Stimulated activated CD8-positive, alpha-beta memory T cell treated with anti-CD3 and anti-CD28 coated beads, Interleukin-7, amount 100 ng/mL, for 48 hours (primary cell): ENCODE results near the gene EPB41L2.
"Not testable (repeated sequence)": the region's sequence is repeated elsewhere in the genome, so short reads cannot be mapped to it uniquely, and the experiment has no call there.

Source experiments
- DNase-seq, 2 donors: peaks; one replicate each; pipeline ENCODE4 v3.0.0-alpha.2; 2020; ENCODE audit warnings: low read depth in 1 of 2; ENCODE audit errors: extremely low read depth in 1 of 2

EPB41L2 gene

GRCh38 chr6:130958468-130958867, 104.6 kb downstream of the EPB41L2 start:
- no peak for DNase-seq

- no peak for DNase-seq
Observed at GRCh38 chr6:130955755-130956154, 107.3 kb downstream of the EPB41L2 start.

- no peak for DNase-seq
Observed at GRCh38 chr6:130949553-130949952, 113.5 kb downstream of the EPB41L2 start.

GRCh38 chr6:130947464-130947863, 115.6 kb downstream of the EPB41L2 start:
- no peak for DNase-seq

DNA sequence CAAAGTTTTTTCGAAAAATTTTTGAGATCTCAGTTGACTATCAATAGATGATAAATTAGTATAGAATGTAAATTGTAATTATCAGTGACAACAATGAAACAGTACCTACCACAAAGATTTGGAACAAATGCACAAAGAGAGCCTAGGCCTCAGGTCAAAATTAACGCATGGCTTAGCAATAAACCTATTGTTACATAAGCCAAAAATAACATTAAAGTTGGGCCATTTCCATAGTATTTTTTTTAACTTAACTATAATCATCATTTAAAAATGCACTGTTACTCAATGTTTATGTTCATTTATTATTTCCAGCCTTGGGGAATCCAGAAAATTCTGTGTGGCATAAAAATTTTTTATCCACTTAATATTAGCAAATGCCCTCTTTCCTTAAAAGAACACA, 117.0 kb downstream of the EPB41L2 start:
- DNase-seq, result no peak

GRCh38 chr6:130945401-130945919, 117.6 kb downstream of the EPB41L2 start:
- DNase-seq, result no peak

DNA sequence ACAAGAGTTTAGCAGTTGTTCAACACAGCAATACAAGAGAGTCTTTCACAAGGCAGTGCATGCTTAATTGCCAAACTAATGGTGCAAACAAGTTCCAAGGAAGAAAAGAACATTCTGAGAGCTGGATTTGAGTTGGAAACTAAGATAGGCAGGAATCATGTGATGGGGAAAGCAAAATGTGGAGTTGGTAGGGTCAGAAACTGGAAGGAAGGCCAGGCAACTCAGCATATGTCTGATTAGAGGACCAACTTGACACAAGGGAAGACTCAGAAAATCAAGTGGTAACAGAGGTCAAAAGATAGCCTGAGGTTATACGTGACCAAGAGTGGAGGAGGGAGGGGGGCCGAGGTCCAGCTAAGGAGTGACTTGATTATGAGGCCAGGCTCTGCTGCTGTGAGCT, 118.6 kb downstream of the EPB41L2 start:
- no peak for DNase-seq

GRCh38 chr6:130943738-130944137, 119.3 kb downstream of the EPB41L2 start:
- DNase-seq, result no peak

- DNase-seq, result not testable (repeated sequence)
Observed at GRCh38 chr6:130942752-130943151, 120.3 kb downstream of the EPB41L2 start.

GRCh38 chr6:130937942-130938604, 125.0 kb downstream of the EPB41L2 start:
- DNase-seq, result no peak

DNA sequence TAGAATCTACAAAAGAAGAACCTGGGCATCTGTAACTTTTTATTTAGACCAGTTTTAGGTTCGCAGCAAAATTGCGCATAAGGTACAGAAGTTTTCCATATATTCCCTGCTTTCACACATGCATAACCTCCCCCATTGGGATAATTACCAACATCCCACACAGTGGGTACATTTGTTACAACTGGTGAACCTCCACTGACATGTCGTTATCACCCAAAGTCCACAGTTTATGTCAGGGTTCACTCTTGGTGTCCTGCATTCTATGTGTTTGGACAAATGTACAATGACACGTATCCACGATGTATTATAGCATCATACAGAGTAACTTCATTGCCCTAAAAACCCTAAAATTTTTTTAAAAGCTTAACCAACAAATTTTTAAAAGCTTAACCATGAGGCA, 126.1 kb downstream of the EPB41L2 start:
- no peak for DNase-seq

GRCh38 chr6:130935978-130936377, 127.1 kb downstream of the EPB41L2 start:
- no peak for DNase-seq

DNA sequence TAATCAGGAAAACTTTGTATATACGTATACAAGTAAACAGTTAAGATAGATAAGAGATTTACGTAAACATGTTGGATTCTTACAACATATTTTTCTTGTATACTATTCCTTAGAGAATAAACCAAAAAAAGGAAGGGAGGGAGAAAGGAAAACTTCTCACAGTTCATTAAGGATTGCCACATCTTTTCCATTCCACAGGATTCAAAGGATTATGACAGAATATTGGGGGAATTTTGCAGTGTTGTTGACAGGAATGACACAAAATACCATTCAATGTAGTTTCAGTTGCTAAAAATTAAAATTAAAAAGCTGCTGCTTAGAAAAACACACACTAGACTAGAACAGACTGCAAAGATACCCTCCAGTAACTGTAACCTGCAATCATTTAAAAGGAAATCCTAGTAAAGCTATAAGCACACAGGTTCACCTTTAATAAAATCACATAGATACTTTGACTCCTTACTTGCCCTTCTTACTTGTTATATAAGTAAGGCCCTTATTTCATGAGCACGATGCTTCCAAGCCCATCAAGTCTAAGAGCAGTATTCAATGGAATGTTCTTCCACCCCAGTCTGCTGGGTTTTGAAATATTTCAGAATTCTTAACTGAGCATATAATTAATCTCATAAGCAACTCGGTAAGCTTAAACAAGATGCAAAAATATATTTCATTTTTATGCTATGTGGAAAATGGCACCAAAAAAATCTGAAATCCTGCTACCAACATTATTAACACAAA, 128.0 kb downstream of the EPB41L2 start:
- no peak for DNase-seq

DNA sequence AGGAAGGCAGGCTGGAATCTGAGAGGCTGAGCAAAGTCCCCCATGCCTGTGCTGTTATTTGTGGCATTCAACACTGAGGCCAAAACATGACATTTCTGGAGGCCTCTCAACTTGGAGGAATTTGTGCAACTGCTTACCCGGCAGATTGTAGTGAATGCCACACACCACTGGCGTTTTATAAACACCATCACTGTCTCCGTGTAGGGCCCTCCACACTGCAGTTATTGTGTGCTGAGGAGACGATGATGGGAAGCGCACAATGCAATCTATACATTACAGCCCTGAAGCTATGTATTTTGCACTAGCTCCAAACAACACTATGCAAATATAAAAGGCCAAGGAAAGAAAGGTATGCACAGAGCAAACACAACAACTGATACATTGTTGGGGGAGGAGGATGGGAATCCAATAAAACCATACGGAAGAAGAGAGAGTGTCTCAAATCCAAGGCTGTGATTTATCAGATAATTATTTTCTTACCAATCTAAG, 129.3 kb downstream of the EPB41L2 start:
- no peak for DNase-seq

DNA sequence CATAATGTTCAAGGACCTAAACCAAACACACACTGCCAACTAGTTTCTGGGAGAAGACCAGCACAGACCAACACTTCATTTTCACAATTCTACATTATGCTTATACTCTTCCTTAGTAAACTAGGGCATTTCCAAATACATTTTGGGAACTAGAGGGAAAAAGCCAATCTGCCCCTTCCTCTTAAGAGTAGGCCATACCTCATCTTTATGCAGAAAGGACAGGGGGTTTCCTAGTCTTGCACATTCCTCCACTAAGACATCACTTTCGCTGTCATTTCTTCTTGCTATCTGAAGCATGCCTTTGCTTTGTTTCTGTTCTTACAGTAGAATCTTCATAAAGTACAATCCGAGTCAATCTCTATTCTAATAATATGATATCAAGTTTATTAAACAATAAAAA, 130.1 kb downstream of the EPB41L2 start:
- no peak for DNase-seq

GRCh38 chr6:130932438-130932837, 130.6 kb downstream of the EPB41L2 start:
- DNase-seq, result no peak

DNA sequence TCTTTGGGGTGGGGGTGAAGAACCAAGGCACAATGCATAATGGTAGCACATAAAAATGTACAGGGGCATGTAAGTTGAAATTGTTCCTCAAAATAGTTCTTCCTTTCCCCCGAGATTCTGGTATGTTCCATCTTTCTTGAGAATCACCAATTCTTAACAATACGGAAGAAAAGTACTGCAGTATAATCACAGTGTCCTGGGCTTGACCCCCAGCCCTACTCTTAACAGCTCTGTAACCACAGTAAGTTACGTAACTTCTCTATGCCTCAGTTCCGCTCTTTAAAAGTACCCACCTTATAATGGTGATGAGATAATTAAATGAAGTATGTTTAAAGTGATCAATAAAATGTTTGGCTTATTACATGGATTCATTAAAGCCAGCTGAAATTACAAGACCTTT, 131.4 kb downstream of the EPB41L2 start:
- no peak for DNase-seq

DNA sequence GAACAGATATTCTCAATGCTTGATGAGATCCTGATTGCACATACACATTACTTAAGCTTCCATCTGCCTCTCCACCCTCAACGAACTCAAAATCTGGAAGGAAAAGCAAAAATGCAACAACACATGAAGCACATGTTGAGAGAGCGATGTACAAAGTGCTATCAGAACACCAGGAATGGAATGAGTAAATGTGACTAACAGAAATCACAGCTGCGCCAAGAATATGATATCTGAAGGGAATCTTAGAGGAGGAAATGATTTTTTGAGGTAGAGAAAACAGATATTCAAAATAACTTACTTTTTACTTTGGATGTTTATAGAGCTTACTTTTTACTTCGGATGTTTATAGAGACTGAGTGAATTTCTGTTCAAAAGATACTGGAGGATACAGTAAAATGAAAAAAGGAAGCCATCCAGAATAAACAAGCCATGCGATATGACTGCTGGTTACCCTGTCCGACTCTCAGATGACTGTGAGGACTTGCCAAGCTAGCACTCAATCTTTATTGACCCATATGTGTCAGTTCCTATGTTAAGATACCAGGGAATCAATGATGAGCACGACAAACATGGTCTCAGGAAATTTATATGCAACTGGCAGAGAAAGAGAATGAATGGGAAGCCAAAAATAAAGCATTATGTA, 133.9 kb downstream of the EPB41L2 start:
- DNase-seq, result no peak

DNA sequence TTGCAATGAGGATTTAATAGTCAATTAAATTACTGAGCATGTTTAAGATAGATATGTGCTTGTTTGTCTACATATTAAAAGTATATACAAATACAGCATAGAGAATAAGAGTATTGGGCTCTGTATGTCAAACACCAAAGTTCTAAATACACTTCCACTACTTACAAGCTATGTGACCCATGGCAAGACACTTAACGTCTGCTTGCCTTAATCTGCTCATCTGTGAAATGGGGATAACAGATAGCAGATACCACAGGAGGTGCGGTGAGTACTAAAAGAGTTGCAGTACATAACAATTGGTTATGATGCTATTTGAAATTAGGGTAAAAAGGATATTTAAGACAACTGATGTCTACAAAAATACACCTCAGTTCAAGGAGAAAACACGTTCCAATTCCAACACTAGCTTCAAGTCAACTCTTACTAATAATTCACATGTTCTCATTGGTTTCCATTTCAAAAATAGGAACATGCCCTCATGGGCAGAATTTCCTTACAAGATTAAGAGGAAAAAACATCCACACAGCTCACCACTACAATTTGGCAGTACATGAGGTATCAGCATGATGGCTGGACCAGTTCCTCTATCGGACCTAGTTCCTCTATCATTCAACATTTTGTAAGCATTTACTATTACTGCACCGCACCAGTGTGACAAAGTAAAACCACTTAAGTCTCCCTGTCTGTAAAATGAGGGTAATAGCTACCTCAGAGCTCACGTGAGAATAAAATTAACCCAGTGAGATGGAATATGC, 134.7 kb downstream of the EPB41L2 start:
- no peak for DNase-seq

DNA sequence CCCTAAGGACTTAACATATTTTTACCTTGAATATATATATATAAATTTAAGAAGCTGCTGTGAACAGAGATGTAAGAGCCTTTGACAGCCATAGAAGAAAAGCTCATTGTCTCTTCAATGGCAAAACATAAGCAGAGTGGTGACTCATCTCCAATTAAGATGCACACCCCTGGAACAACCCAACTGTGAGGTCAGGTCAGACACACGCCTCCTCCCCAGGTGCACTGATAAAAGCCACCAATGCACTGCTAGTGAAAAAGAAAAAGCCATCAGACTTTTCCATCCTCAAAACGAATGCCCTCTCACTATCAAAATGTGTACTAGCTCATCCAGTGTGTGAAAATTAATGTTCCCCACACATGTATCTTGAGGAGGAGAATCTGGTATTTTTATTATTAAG, 135.7 kb downstream of the EPB41L2 start:
- DNase-seq, result no peak

DNA sequence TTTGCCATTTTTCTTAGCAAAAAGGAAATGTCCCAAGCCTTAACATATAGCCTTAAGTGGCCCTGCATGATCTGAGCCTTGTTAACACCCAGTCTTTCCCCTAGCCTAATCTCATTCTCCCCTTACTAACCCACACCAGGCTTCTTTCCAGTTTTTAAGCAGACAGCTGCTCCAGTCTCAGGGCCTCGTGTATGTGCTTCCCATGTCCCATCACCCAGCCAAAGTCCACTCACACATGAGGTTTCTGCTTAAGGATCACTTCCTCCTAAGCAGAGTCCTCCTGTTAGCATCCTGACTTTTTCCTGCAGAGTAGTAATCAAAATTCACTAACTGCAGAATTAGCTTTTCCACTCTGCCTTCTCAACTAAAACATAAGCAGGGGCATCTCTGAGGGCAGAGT, 139.7 kb downstream of the EPB41L2 start:
- DNase-seq, result no peak
